NCI-H2196 treated with DMSO at 0.1 percent for 48 hours (cell line): ENCODE measurements around the gene NAGPA.

Experiments
- DNase-seq: peaks from one replicate; lab custom pipeline; 2025; ENCODE audit not compliant: unreplicated experiment; lab: John Stamatoyannopoulos, UW

The NAGPA gene

DNA sequence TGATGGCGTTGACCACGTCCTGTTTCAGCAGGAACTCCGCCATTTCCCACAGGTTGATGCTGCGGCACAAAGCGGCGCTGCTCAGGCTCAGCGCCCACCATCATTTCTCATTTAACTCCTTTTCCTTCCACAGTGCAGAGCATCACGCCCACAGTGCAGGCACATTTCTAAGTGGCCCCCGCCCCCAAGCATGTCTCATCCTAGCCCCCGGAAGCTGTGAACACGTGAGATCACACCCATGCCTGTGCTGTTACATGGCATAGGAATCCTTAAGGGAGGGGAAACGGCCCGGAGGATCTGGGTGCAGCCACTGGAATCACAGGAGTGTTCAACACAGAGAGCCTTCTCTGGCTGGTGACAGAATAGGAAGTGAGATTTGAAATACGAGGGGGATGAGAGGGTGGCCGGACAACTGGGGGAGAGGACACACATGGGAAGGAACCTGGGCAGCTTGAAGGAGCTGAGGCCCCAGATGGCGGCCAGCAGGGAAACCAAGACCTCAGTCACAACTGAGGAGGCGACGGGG lies 4.7 kb downstream of the NAGPA start:
- no peak for DNase-seq

- no peak for DNase-seq
Observed at GRCh38 chr16:5027575-5028235, 6.0 kb downstream of the NAGPA start.

- DNase-seq = no peak
Observed at GRCh38 chr16:5027086-5027485, 6.6 kb downstream of the NAGPA start.

GRCh38 chr16:5026664-5027063 lies 7.1 kb downstream of the NAGPA start:
- DNase-seq = no peak

DNA sequence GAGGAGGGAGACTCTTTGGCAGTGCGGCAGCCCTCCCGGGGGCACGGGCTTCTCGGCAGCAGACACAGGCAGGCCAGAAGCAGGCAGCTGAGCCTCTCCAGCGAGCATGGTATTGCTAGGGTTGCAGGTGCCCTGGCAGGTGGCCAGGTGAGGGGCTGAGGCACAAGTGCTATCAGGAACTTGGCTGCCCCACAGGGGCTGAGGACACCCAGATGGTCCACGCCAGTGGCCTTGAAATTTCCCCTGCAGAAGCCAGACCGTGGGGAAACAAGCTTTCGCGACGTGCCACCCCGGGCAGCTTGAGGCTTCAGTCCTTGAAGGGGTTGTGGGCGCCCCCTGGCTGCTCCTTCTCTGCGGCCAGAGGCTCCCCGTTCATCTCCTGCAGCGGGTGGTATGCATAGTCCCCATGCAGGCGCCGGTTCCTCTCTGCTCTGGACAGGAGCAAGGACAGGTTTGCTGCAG lies 8.5 kb downstream of the NAGPA start:
- DNase-seq = peak; percentile 11

DNA sequence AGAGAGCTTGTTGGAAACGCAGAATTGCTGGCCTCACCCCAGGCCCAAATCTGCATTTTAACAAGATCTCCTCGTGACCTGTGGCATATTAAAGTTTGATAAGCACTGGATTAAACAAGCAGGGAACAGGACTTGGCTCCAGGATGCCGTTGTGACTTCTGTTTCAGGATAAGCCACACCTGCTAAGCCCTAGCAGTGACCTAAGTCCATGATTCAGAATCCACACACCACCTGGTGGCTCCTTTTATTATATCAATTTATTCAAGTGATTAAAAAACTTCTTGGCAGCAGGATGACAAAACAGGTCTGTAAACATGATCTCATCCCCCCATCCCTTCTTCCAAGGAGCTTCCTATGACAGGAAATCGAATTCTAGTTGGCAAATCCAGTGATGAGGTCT lies 9.1 kb downstream of the NAGPA start:
- peak; percentile 73 for DNase-seq

GRCh38 chr16:5022521-5022920 lies 11.2 kb downstream of the NAGPA start:
- DNase-seq = no peak

DNA sequence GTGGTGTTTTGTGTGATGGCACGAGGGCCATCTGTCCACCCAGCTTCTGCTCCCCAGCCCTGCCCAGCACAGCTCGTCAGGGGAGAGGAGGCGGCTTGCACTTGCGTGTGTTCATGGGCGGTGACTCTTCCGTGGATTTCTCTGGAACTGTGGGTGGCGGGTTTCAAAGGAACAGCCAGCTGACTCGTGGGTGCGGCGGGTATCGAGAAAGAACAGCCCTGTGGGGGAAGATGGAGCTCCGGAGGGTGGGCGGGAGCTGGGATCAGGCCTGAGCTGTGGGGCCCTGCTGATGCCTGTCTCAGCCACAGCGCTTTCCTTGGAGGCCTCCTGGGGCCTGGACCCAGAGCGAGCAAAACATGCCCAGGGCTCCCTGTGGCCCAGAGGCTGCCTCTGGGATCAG lies 13.2 kb downstream of the NAGPA start:
- DNase-seq = no peak

DNA sequence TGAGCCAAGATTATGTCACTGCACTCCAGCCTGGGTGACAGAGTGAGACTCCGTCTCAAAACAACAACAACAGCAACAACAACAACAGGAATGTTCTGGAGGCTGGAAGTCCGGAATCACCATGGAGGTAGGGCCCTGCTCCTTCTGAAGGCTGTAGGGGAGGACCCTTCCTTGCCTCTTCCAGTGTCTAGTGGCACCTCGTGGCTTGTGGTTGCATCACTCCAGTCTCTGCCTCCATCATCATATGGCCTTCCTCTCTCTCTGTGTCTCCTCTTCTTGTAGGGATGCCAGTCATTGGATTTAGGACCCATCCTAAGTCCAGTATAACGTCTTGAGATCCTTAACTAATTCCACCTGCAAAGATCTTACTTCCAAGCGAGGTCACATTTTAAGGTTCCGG lies 14.0 kb downstream of the NAGPA start:
- DNase-seq = no peak

GRCh38 chr16:5018793-5019192 lies 14.9 kb downstream of the NAGPA start:
- no peak for DNase-seq

DNA sequence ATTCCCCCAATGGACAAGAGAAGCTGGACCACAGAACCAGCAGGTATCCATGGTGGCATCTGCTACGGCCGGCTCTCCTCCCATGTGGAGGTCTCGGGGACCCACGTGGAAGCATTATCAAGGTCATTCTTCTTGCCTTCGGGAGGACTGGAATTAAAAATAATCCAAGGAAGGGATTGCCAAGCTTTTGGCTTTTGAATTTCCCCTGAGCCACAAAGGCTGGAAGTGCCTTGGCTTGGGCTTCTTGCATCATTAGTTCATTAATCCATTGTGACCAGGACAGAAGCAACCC lies 16.1 kb downstream of the NAGPA start:
- DNase-seq = no peak

DNA sequence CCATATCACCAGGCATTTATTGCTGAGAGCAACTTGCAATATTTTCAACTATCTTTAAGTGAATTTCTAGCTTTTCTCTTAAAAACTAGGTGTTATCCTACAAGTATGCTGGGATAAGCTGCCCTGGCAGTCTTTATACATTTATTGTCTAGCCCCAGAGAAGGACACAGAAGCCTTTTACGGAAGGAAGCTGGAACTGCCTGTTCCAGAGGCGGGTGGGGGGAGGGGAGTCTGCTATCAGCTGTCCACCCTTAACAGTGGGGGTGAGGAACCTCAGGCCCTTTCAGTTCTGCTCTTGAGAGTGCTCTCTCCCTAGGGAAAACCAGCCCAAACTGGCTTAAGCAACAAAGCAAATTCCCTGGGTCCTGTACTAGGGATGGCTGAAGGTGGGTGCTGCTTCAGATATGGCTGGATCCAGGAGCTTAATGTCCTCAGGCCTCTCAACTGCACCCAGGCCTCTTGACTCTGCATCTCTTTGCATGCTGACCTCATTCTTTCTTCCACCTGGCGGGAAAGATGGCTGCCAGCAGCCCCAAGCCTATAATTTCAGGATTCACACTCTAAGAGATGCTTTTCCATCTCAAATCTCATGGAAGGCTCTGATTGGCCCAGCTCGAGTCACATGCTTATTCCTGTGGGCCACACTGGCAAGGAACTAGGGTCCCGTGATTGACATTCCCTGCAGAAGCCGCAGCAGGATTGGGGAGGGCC lies 16.6 kb downstream of the NAGPA start:
- no peak for DNase-seq

DNA sequence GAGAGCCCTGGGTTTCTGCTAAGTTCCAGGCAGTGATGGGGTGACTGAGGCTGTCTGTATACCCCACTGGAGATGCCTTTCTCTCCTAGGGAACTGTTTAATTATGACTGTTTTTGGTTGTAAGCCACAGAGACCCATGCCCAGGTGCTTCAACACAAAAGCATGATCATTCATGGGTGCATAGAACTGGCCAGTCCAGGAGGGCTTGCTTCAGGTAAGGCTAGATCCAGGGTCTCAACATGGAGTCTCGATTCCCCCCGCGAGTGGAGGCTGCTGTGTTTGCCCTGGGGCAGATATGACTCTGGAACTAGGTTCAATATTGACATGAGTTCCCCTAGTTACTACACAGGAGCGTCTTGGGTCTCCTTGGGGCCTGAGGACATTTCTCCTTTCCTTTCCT lies 17.8 kb downstream of the NAGPA start:
- DNase-seq = no peak

DNA sequence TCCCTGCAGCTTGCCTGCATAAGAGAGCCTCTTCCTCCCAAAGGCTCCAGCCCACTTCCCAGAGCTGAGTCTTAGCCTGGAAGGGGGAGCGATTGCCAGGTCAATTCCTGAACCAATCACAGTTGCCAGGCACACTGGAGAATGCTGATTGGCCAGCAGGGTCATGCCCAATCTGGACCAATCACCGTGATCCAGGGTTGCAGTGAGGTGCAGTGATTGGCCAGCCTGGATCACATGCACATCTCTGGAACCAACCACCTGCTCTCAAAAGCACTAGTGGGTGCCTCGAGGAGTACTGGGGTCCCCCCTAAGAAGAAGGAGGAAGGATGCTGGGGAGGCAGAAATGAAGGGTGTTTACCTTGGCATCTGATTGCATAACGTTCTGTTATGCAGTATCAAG lies 18.4 kb downstream of the NAGPA start:
- DNase-seq = no peak

DNA sequence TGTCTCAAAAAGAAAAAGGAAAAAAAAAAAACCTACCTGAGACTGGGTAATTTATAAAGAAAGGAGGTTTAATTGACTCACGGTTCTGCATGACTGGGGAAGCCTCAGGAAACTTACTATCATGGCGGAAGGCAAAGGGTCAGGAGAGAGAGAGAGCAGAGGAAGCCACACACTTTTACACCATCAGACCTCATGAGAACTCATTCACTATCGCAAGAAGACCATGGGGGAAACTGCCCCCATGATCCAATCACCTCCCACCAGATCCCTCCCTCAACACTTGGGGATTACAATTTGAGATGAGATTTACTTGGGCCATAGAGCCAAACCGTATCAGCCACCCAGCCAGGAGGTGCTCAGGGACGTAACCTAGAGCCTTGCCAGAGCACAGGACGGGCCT lies 20.8 kb downstream of the NAGPA start:
- no peak for DNase-seq

DNA sequence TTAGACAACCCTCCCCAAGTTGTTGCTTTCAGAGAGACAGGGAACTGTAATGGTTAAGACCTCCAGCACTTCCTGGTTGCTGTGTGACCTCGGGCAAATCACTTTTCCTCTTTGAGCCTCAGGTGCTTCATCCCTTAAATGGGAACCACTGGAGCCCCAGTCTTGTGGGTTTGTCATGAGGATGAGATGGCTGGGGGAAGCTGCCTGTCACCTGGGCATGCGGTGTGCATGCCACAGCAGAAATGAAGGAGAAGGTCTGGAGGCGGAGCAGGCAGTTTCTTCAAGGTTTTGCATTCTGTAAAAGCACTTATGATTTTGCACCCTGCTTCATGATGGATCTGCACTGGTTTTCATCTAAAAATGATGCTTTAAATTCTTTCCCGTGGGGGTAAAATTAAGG lies 22.1 kb downstream of the NAGPA start:
- DNase-seq = no peak

DNA sequence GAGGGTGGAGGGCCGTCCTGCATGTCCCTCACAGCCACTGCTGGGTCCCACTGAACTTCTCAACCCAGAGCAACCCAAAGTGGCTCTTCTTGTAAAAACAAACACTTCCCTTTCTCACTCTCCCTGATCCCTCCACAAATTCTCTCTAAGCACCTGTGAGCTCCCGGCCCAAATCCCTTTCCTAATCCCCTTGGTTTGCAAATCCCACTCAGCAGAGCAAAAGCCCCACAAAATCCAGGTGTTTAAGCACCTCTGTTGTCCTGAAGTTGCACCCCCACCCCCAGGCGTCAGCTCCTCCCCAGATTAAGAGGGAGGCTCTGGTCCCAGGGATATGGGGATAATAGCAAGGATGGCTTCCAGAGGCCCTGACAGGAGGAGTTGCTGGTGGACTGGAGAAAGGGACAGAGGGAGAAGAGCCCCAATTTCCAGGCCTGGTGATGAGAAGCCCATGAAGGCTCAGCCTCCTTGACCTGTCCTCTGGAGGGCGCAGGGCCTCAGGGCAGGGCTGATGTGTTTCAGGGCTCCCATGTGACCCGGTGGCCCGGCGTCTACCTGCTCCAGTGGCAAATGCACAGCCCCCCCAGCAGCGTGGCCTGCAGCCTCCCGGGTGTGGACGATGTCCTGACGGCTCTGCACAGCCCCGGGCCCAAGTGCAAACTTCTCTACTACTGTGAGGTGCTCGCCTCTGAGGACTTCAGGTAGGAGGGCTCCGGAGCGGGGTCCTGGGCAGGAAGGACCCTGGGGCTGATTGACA lies 23.0 kb downstream of the NAGPA start:
- DNase-seq = no peak

GRCh38 chr16:5008311-5008731 lies 25.4 kb downstream of the NAGPA start:
- DNase-seq = no peak

- no peak for DNase-seq
Observed at GRCh38 chr16:5007256-5007655, 26.5 kb downstream of the NAGPA start.

DNA sequence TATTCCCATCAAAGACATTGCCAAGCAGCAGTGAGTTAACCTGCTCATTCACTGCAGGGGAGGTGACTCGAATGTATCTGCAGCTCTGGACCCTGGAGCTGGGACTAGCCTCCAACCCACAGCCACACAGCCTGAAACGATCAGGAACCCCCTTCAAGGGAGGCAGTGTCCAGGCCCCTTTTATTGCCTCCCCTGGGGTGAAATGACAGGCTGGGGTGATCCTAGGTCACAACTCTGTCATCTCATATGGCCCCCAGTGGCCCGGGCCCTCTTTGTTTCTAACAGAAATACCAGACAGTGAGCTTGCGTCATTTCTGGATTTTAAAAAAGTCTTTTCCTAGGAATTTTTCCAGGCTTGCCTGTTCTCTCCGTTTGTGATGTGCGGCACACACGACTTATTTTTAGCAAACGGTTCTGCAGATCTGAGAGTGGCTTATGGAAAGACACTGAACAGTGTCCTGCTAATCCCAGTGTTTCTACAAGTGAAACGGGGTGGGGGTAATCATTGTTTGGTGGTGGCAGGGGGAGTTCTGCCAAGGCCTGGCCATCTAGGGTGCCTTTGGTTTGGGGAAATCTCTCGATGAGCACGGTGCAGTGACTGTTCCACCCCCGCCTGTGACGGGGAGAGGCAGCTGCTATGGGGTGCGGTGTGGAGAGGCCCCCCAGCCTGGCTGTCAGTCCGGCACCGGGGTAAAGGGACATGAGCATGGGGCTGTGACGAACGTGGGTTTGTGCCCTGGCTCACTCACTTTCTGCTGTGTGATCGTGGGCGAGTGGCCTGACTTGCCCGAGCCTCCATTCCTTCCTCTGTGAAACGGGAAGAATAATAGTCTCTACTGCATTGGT lies 27.2 kb downstream of the NAGPA start:
- DNase-seq = no peak

- DNase-seq = no peak
Observed at GRCh38 chr16:5005916-5006315, 27.8 kb downstream of the NAGPA start.
